ES-I3 (cell line): Measurements from ENCODE around the gene RNF130.
A peak's percentile ranks its signal among the peaks of the same experiment; 100 is the strongest.

ENCODE experiments used
- H3K36me3 ChIP-seq: 2 replicates; pipeline ENCODE4 v1.6.1; 2013; ENCODE audit warnings: mild to moderate bottlenecking, low read length, control low read depth, moderate library complexity; ENCODE audit not compliant: insufficient read depth
- H3K4me1 ChIP-seq: 2 replicates; pipeline ENCODE4 v1.6.1; 2013; ENCODE audit warnings: mild to moderate bottlenecking, control low read depth, low read length; ENCODE audit not compliant: insufficient read depth
- H3K9ac ChIP-seq: 2 replicates; pipeline ENCODE4 v1.6.1; 2013; ENCODE audit warnings: low read depth, mild to moderate bottlenecking, low read length, moderate library complexity
- H3K9me3 ChIP-seq: 2 replicates; pipeline ENCODE4 v1.6.1; 2013; ENCODE audit warnings: mild to moderate bottlenecking, low read length, moderate library complexity; ENCODE audit not compliant: control insufficient read depth, insufficient read depth

RNF130 gene, protein sequence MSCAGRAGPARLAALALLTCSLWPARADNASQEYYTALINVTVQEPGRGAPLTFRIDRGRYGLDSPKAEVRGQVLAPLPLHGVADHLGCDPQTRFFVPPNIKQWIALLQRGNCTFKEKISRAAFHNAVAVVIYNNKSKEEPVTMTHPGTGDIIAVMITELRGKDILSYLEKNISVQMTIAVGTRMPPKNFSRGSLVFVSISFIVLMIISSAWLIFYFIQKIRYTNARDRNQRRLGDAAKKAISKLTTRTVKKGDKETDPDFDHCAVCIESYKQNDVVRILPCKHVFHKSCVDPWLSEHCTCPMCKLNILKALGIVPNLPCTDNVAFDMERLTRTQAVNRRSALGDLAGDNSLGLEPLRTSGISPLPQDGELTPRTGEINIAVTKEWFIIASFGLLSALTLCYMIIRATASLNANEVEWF

DNA sequence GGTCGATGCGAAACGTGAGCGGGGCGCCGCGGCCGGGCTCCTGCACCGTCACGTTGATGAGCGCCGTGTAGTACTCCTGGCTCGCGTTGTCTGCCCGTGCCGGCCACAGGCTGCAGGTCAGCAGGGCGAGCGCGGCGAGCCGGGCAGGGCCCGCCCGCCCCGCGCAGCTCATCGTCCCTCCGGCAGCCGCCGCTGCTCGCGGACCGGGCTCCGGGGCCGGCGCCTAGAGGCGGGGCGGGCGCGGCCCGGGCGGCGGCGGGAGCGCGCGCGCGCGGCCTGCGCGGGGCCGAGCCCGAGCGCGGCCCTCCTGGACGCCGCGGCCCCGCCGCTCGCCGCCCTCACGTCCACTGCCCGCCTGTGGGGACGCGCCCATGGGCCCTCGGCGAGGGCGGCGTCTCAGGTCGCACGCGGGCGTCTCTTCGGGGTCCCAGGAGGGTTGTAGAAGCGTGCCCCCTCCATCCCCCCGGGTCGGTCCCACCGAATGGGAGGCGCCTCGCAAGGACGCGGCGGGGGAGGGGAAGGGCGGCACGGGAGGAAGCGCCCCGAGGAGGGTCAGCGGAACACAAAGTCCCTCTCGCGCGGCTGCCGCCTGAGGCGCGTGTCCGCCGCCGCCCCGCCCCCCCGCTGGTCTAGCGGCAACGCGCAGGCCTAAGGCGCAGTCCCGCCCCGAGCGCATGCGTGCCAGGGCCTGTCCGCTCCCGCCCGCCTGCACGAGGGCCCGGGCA lies at the start of gene RNF130:
Gene RNF130, minus strand, starts transcription at position 229 of the 725 bp plus-strand sequence. Its CDS starts 57 bp downstream, at position 172.
- H3K36me3 ChIP-seq: no peaks in the 10 kb centered on the region
- peaks cover 10% of the 10 kb centered on the region for H3K9me3 ChIP-seq
- peaks cover 13% of the 10 kb centered on the region for H3K4me1 ChIP-seq
- peak within 1 kb of the TSS; percentile 91 for H3K9ac ChIP-seq

DNA sequence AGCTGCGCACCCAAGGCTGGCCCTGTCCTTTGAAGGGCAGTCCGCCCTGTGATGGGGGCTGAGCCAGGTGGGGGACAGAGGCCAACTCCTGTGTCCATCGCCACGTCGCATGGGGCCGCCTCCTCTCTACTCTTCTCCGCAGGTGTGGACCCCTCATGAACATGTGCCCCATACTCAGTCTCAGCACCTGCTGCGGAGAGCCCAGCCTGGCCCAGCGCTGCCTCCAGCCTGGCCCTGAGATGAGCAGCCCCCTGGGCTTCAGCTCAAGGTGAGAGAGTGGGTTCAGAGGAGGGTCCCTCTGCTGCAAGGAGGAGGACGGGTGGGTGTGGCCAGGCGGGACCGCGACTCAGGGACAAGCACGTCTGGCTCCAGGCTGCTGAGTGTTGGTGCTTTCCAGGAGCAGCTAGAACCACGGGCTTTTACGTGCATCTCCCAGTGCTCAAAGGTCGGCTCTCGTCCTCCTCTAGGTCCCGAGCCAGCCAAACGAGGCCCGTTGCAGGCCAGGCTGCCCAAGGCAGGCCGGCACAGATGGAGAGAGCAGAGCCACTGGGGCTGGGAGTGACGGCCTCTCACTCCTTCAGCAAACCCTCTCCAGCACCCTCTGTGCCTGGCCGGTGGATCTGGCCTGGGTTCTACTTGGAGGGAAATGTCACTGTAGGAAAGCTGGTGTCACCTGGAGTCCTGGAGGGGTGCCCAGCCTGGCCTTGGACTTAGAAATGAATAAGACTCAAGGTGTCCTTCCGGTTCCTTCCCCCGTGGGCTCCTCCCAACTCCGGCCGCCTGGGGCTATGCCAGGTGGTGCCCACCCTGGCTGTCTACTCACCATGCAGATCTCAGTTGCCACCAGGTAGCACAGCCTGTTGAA lies 48.9 kb upstream of the RNF130 start:
- Histone ChIP-seq H3K9ac (no peak overlapping the region), H3K9me3 (no peaks in the 10 kb centered on the region), H3K4me1 (no peaks in the 10 kb centered on the region), H3K36me3 (no peaks in the 10 kb centered on the region)

DNA sequence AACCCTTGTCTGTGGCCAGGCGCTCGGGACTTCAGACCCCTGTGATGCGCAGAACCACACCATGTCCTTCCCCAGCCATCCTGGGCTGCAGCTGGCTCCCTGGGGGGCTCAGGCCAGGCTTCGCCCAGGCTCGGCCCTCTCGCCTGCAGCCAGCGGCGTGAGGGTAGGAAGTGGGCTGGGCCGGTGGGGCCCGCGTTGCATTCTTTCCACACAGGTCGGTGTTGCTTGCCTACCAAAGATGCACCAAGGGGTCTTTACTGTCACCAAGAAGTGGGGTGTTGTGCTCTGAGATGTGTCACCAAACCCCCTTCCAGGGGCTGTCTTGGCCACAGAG lies 48.3 kb upstream of the RNF130 start:
- Histone ChIP-seq H3K36me3 (no peaks in the 10 kb centered on the region), H3K9me3 (no peaks in the 10 kb centered on the region), H3K9ac (no peak overlapping the region), H3K4me1 (no peaks in the 10 kb centered on the region)

DNA sequence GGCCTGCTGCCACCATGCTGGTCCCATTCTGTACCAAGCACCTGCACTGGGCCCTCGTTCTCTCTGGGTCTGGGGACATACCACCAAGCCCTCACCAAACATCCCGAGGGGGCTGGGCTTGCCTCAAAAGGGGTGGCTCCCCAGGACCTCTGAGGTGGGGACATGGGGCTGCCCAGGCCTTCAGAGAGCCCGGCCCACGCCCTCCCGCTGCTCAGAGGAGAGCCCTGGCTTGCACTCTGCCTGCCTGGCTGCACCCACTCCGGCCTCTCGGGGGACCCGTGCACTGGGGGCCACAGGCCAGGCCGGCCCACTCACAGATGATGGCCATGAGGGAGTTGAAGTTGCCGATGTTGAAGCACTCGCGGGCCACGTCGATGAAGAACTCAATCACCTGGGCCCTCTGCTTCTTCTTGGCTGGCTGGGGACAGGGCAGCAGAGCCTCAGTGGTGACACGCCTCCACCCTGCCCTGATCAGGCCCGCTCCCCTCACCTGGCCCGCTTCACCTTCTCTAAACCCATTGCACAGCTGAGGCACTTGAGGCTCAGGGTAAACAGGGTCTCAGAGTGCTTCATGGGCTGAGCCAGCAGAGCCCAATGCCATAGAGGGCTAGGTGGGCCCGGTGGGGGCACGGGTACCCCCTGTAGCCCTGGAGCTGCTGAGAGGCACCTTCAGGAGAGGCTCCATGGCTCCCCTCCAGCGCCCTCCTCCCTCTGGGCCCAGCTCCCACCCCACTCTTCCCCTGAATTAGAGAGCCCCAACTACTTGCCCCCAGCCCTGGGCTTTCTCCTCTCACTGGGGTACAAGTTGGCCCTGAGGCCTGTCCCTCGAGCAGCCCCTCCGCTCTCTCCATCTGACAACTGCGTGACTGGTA lies 47.7 kb upstream of the RNF130 start:
- H3K9me3 ChIP-seq: no peaks in the 10 kb centered on the region
- H3K36me3 ChIP-seq: no peaks in the 10 kb centered on the region
- H3K4me1 ChIP-seq: no peaks in the 10 kb centered on the region
- H3K9ac ChIP-seq: no peak overlapping the region

DNA sequence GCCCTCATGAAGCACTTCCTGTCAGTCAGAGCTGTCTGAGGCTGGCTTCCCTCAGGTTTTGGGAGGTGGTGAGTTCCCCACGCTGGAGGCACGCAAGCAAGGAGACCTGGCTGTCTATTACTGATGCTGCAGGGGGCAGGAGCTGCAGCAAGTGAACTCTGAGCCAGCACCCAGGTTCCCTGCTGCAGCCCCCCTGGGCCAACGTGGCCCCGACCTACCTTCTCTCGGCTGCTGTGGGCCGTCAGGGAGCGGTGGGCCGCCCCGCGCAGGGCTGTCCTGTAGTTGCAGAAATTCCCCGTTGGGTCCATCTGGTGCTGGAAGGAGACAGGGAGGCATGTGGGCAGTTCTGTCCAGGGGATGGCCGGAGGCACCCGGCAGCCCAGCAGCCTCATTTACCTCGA lies 46.8 kb upstream of the RNF130 start:
- Histone ChIP-seq H3K4me1 (no peaks in the 10 kb centered on the region), H3K9ac (no peak overlapping the region), H3K9me3 (no peaks in the 10 kb centered on the region), H3K36me3 (no peaks in the 10 kb centered on the region)

DNA sequence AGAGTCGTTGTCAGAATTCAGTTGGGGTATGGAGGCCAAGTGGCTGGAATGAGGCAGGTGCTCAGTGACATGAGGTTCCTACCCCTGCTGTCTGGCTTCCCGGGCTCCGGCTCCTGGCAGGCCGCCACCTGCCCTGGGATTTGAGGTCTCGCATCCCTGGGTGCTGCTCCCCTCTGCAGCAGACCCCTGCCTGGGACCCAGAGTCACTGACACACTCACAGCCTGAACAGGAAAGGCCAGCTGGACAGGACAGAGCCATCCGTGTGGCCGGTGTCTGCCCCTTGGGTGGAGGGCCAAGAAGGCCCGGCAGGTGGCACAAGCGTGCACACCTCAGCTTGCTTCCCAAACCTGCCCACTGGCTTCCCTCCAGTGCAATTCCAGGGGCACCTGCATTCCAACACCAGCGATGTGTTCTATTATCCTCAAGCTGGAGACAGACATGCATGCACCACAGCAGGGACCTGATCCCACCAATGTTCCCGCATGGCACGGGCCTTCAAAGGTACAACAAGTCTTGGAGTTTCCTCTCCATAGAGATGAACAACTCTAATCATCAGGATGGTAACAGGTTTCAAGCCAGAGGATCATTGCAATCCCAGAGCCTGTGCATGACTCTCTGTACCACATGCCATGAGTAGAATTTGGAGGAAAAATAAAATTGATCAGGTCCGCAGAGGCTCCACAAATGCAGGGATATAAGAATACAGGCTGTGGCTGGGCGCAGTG lies 45.6 kb upstream of the RNF130 start:
- H3K4me1 ChIP-seq: no peaks in the 10 kb centered on the region
- H3K9ac ChIP-seq: no peak overlapping the region
- H3K36me3 ChIP-seq: no peaks in the 10 kb centered on the region
- no peaks in the 10 kb centered on the region for H3K9me3 ChIP-seq

DNA sequence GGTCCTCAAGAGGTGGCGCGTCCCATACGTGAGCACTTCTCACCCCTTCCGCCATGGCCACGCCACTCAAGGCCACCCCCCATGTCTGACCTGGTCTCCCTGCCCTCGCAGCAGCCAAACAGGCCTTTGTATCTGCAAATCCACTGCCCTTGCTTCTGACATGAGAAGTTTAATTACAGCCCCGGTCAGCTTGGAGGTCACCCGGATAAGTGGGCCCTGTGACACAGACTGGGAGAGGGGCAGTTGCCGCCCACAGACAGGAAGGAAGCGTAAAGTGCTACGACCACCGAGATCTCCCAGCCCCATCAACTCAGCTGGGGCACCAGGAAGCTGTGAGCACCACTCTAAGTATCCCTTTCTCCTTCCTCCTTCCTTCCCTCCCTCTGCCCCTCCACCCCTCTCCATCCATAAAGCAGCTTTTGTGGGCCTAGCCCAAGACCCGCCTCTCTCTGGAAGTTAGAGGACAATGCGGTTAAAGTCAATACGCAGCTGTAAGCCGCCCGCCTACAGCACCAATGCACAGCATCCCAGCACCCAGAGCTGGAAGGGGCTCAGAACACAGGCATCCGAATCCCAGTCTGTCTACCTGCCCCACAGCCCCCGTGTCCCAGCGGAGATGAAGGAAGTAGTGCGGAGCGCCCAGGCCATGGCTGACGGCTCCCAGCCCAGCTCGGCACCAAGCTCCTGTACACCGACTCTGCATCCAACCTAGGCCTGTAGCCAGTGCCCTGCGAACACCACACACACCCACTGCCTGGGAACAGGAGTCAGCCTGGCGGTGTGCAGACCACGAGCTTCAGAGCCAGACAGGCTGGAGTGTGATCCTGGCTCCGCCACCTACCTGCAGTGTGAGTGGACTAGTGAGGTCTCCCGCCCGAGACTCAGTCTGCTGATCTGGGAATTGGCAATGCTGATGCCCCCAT lies 44.8 kb upstream of the RNF130 start:
- Histone ChIP-seq H3K36me3 (no peaks in the 10 kb centered on the region), H3K9me3 (no peaks in the 10 kb centered on the region), H3K9ac (no peak overlapping the region), H3K4me1 (no peaks in the 10 kb centered on the region)

DNA sequence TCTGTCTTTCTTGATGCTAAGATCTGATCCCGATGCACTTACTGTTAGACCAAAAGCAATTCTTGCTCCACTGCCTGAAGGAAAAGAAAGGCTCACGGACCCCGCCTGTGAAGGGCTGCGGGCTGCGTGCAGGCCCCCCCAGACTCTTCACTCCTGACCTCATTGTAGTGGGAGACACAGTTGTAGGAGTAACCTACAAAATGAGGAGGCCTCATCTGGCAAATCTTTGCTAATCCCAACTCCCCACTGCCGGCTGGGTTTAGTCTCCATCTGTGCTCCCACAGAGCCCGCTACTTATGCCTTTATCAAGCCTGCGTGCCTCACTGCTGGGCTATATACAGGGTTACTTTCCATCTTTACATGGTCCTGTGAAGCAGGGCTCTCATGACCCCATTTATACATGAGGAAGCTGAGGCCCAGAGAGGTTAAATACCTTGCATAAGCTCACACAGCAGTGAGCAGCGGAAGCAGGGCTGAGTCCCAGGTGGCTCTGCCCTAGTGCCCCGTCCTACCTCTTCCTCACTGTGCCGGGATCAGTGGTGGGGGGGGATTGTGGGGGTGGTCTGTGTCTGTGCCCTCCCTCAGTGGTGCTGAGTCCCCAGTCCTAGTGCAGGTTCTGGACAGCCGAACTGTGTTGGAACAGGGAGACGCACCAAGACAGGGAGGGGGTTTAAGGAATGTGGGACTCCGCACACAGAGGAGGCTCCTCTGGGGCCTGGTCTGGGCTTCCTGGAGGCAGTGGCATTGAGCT lies 43.9 kb upstream of the RNF130 start:
- H3K9me3 ChIP-seq: no peaks in the 10 kb centered on the region
- no peaks in the 10 kb centered on the region for H3K36me3 ChIP-seq
- H3K4me1 ChIP-seq: no peaks in the 10 kb centered on the region
- no peak overlapping the region for H3K9ac ChIP-seq

DNA sequence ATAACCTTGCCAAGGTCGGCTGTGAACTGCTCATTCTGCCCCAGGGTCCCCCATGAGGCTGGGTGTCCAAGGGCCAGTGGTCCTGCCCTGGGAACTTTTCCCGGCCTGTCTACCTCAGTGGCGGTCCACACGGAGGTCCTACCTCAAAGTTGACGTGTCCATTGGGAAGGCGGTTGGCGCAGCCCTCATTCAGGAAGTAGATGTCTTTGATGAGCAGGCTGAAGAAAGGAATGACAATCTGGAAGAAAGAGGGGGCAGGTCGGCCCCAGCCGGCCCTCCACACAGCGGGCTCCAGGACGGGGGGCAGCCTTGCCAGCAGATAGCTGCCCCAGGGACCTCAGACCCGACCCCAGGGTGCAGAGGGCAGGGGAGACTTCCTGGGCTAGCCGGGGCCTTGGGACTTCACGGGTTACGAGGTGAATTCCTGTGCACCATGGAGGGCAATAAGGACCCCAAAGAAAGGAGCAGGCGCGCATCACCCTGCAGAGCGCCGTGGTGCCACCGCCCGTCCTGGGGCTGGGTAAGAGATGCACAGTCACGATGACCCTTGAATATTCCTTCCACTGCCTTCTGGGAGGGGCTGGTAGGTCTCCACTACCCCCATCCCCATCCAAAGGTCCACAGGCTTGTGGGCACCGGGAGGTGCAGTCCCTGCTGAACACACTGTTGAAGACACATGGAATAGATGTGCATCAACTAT lies 42.9 kb upstream of the RNF130 start:
- H3K4me1 ChIP-seq: no peaks in the 10 kb centered on the region
- no peak overlapping the region for H3K9ac ChIP-seq
- H3K9me3 ChIP-seq: no peaks in the 10 kb centered on the region
- H3K36me3 ChIP-seq: no peaks in the 10 kb centered on the region

DNA sequence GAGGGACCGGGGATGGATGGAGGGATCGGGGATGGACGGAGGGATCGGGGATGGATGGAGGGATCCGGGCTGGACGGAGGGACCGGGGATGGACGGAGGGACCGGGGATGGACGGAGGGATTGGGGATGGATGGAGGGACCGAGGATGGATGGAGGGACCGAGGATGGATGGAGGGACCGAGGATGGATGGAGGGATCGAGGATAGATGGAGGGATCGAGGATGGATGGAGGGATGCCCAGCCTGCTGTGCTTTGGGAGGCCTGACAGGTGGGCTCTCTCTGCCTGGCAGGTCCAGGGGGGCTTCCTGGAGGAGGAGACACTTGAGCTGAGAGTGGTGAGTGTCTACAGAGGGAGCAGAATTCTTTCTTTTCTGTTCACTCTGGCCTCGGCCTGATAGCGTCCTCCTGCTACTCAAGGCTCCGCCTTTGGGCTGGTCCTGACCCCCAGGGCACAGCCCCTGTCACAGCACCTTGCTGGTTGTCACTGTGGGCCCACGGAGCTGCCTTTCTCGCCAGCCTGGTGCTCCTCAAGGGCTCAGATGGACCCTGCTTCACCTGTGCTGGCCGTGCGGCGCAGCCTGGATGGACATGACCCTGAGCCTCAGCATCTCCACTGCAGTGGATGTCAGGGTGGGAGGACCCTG lies 42.2 kb upstream of the RNF130 start:
- H3K9me3 ChIP-seq: no peaks in the 10 kb centered on the region
- H3K9ac ChIP-seq: no peak overlapping the region
- no peaks in the 10 kb centered on the region for H3K36me3 ChIP-seq
- no peaks in the 10 kb centered on the region for H3K4me1 ChIP-seq

DNA sequence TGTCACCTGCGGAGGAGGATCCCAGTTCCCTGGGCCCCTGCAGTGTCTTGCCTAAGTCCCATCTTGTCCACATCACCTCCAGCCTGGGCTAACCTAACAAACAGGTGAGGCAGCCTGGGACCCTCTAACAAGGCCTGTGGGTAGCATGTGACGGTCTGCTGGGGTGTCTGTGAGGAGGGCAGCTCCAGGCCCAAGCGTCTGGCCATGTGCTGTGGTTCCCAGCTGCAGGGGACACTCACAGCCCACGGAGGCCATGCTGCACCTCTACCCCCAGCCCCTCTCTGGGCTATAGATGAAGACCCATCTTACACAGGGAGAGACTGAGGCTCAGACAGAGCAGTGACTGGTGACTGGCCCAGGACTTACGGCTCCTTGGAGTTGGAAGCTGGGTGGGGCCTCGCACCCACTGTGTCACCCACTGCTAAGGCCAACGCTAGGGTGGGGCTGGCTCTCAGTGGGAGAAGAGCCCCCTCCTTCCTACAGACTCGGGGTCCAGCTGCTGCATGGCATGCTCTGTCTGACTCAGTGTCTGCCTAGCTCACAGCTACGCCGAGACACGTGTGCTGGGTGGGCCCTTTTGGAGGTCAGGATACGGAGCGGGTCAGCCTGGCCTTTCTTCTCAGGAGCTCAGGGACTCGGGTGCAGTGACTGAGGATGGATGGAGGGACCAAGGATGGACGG lies 40.8 kb upstream of the RNF130 start:
- no peak overlapping the region for H3K9ac ChIP-seq

More for the DNA sequence above, 40.8 kb upstream of the RNF130 start:
- Histone ChIP-seq H3K36me3 (no peaks in the 10 kb centered on the region), H3K9me3 (no peaks in the 10 kb centered on the region), H3K4me1 (no peaks in the 10 kb centered on the region)
